AG09319 (cell line): ENCODE data around the gene PRLR.

Source experiments
- DNase-seq: peaks from one replicate; pipeline ENCODE4 v3.0.0-alpha.2; 2010; ENCODE audit warnings: low read depth; ENCODE audit errors: extremely low read depth
- CTCF ChIP-seq: IDR thresholded peaks from 2 replicates; pipeline ENCODE4 v1.5.1; 2011; ENCODE audit warnings: low read depth, mild to moderate bottlenecking, inconsistent platforms, low read length, moderate library complexity

Gene PRLR

DNA sequence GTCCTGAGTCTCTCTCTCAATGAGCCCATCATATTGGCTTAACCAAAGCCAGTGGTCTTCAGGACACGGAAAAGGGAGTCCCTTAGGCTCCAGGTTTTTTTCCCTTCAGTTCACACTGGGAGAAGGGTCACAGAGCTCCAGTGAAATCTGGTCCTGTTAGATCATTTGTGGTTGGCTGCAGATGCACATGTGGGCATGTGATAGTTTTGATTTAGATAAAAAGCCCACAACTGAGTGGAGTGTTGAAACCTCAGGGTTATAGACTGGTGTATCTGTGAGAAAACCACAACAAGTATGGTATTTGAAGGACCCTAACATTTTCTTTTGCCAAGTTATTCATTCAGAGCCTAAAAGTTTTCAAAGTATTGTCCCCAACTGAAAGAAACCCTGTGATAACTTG is 46.7 kb downstream of the PRLR start:
- DNase-seq = no peak
- no peak for TF ChIP-seq CTCF

- DNase-seq = peak; percentile 14
- TF ChIP-seq CTCF = peak; percentile 69
Measured at GRCh38 chr5:35182910-35183535, 47.3 kb downstream of the PRLR start.

GRCh38 chr5:35182486-35182885 is 47.8 kb downstream of the PRLR start:
- TF ChIP-seq CTCF = no peak
- no peak for DNase-seq

- no peak for DNase-seq
- TF ChIP-seq CTCF = no peak
Measured at GRCh38 chr5:35180046-35180445, 50.2 kb downstream of the PRLR start.

GRCh38 chr5:35177783-35178182 is 52.5 kb downstream of the PRLR start:
- DNase-seq = no peak

DNA sequence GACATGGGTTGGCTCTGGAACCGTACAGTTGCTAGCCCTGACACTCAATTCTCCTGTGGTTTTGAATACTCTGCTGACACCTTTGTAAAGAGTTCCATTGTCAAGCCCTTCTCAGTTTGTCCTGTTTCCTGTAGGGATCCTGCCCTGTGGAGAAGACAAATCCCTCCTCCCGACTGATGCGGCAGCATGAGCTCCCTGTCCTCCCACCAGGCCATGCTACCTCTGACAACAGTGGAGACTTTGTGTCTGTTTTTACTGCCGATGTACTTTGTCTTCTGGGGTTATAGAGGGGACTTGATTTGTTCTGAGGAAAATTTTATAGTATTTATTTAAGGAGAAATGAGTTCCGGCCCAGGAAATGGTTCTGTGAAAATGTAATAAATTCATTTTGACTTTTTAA is 57.8 kb downstream of the PRLR start:
- no peak for TF ChIP-seq CTCF
- no peak for DNase-seq

More at GRCh38 chr5:35177783-35178182, 52.5 kb downstream of the PRLR start:
- TF ChIP-seq CTCF = no peak

GRCh38 chr5:35171991-35172390 is 58.3 kb downstream of the PRLR start:
- no peak for DNase-seq
- no peak for TF ChIP-seq CTCF
